GM20000 (cell line): Measurements from ENCODE around the gene FAM20C.

Source experiments
- DNase-seq: peaks from one replicate; pipeline ENCODE4 v3.0.0; 2012; ENCODE audit warnings: low spot score
- TF ChIP-seq, protein P1 (sequence below): IDR thresholded peaks from 2 replicates; pipeline ENCODE4 v1.5.1; 2012; ENCODE audit warnings: mild to moderate bottlenecking, control low read depth; ENCODE audit errors: extremely low read depth, missing control alignments

The FAM20C gene

DNA sequence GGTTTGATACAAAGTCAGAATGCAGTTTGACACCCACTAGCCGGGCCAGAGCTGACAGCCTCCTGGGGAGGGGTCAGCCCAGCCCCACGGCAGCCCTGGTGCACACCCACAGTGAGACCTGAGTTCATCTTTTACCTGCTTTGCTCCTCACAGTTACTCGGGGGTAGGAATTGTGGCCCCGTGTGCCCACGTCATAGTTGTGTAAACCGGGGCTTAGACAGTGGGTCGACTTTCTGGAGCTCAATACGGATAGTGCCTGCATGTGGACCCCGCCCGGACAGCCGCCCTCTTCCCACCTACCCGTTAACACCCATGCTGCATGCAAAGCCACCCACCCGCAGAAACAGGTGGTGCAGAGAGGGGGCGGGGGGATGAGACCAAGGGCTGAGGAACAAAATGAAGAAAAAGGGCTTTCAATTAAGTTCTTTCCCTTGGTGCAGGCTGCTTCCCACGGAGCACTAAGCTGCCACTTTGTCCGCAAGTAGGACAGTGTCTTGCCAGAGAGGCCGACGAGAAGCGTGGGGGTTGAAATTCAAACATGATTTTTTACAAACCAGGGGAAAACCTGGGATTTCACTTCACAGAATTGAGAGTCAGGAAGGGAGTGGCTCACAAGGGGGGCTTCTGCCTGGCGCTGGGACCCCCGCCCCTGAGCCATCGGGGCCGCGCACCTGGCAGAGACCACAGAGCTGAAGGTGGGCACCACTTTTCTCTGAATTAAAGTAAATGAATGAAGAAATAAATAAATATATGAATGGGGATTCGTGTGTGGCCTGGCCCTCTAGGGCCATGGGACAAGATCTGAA lies 73.0 kb downstream of the FAM20C start:
- no peak for DNase-seq

DNA sequence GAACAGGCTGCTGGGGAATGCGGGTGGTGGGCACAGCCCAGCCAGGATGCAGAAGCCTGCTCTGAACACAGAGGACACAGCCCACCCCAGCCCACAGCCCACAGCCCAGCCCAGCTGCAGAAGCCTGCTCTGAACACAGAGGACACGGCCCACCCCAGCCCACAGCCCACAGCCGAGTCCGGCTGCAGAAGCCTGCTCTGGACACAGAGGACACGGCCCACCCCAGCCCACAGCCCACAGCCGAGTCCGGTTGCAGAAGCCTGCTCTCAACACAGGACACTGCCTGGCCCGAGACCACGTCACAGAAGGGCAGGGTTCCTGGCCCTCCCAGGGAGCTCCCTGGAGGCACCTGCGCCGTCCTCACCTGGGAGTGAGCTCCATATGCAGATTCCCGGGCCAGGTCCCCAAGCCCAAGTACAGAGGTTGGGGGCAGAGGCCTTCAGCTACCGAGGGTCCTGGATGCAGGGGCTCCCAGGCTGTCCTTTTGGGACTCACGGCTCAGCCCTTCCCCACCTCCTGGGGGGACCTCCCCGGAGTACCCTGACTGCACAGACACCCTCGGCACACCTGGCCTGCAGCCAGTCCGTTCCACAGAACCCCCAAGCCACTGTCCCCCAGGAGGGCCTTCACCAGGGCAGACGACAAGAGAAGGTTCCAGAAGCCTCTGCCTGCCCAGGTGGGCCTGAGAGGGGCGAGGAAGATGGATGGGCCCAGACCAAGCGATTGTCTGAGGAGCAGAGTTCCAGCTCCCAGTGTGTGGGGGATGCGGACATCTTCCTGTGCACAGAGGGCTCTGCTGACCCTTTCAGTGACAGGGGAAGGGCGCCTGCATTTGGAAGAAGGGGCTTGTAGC lies 73.9 kb downstream of the FAM20C start:
- TF ChIP-seq, protein P1, sequence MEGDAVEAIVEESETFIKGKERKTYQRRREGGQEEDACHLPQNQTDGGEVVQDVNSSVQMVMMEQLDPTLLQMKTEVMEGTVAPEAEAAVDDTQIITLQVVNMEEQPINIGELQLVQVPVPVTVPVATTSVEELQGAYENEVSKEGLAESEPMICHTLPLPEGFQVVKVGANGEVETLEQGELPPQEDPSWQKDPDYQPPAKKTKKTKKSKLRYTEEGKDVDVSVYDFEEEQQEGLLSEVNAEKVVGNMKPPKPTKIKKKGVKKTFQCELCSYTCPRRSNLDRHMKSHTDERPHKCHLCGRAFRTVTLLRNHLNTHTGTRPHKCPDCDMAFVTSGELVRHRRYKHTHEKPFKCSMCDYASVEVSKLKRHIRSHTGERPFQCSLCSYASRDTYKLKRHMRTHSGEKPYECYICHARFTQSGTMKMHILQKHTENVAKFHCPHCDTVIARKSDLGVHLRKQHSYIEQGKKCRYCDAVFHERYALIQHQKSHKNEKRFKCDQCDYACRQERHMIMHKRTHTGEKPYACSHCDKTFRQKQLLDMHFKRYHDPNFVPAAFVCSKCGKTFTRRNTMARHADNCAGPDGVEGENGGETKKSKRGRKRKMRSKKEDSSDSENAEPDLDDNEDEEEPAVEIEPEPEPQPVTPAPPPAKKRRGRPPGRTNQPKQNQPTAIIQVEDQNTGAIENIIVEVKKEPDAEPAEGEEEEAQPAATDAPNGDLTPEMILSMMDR: no peak
- DNase-seq: no peak

More for the DNA sequence above, 73.0 kb downstream of the FAM20C start:
- TF ChIP-seq, protein P1: no peak

DNA sequence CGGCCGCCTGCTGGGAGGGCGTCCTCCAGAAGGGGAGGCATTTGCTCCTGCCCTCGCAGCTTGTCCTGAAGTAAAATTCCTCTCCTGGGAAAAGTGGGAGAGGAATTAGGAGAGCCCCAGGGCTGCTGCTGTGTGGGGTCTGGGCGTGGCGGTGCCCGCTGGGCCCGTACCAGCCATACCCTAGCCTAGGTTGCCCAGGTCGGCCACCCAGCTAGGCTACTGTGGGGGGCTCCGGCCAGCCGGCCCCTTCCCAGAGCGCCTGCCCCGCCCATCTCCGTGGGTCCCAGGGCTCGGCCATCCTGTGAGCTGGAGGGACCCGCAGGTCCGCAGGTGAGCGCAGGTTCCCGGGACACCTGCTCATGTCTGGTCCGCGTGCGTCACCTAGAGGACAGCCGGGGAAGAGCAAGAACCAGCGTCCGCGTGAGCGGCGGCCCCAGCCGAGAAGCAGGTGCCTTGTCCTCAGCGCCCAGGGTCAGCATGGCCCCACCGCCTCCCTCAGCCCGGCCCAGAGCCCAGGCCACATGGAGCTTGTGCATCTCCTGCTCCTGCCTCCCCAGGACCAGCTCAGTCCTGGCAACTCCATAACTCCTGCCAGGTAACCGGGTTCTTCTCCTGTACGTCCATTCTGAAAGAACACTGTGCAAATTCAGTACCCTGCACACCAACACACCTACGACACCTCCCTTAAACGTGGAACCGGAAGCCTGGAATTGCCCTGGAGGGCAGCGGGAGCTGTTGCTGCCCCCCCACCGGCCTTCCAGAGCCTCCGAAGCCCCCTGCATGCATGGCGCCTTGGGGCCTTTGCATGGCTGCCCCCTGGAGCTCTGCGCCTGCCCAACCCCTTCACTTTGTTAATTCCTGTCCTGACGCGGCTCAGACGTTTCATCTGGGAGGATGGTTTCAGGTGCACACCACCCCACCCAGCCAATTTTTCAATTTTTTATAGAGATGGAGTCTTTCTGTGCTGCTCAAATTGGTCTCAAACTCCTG lies 74.8 kb downstream of the FAM20C start:
- TF ChIP-seq, protein P1: no peak
- no peak for DNase-seq

DNA sequence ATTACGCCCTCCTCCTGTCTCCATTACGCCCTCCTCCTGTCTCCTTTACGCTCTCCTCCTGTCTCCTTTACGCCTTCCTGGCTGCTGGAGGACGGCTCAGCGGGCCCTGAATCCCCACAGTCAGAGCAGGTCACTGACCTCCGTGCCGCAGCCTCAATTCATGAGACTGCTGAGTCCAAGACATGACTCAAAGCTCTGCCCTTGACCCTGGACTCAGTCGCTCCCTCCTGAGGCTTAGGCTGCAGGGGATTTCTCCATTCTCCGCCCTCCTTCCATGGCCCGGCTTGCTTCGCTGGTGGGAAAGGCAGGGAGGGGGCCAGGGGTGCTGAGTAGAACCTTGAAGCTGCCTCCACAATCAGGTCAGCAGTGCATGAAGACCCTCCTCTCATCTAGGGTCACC lies 76.6 kb downstream of the FAM20C start:
- DNase-seq: no peak
- TF ChIP-seq, protein P1: no peak

DNA sequence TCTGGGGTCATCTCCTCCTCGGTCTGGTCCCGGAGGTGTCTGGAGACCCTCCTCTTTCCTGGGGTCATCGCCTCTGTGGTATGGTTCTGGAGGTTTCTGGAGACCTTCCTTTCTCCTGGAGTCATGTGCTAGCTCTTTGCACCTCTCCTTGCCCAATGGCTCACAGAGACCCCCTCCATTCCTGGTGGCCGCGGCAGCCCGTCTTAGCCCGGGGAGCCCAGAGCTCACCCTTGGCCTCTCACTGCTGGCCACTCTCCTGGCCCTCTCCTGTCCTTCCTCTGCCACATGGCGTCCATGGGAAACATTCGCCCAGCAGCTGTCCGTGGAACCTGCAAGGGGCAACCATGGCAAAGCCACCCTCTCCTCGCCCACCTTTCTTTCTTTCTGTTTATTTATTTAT lies 77.3 kb downstream of the FAM20C start:
- TF ChIP-seq, protein P1: no peak
- DNase-seq: no peak

DNA sequence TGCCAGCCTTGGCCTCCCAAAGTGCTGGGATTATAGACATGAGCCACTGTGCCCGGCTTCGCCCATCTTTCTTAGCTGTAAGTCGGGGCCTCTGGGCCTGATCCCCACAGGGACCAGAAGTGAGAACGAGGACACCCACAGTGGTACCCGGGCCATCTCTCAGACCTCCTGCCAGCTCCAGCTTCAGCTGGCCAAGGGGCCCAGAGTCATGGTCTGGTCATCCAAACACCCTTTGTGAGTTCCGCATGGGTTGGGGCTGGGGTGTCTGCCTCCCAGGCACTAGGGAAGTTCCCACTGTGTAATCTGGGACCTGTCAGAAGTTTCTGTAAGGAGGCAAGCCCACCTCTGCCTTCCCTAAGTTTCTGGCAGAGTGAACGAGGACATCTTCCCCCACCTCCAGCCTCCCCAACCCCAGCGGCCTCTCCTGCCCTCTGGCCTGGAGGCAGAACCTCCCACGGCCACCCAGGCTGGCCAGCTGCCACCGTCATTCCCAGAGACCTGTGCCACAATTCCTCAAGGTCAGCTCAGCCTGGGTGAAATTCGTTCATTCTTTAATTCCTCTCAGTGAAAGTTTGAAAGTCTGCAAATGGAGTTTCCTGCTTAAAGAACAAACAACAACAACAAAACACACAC lies 78.1 kb downstream of the FAM20C start:
- DNase-seq: no peak
- TF ChIP-seq, protein P1: no peak
